Cardiac ventricle fibroblast (primary cell): ENCODE data around the gene AMT. TPM values are rescaled to one million over a fixed set of nuclear protein-coding genes. Genes with fewer than 3 reads are reported as not detected.

Source experiments
- total RNA-seq: library from RNA; depleted of rRNA; stranded (reverse); fragments of >200 nt; gene quantifications from 2 replicates; pipeline ENCODE4 v1.2.3, GENCODE V29; 2015

The AMT gene, protein sequence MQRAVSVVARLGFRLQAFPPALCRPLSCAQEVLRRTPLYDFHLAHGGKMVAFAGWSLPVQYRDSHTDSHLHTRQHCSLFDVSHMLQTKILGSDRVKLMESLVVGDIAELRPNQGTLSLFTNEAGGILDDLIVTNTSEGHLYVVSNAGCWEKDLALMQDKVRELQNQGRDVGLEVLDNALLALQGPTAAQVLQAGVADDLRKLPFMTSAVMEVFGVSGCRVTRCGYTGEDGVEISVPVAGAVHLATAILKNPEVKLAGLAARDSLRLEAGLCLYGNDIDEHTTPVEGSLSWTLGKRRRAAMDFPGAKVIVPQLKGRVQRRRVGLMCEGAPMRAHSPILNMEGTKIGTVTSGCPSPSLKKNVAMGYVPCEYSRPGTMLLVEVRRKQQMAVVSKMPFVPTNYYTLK
- 0.39 and 1.5 TPM in 2 replicates for total RNA-seq

DNA sequence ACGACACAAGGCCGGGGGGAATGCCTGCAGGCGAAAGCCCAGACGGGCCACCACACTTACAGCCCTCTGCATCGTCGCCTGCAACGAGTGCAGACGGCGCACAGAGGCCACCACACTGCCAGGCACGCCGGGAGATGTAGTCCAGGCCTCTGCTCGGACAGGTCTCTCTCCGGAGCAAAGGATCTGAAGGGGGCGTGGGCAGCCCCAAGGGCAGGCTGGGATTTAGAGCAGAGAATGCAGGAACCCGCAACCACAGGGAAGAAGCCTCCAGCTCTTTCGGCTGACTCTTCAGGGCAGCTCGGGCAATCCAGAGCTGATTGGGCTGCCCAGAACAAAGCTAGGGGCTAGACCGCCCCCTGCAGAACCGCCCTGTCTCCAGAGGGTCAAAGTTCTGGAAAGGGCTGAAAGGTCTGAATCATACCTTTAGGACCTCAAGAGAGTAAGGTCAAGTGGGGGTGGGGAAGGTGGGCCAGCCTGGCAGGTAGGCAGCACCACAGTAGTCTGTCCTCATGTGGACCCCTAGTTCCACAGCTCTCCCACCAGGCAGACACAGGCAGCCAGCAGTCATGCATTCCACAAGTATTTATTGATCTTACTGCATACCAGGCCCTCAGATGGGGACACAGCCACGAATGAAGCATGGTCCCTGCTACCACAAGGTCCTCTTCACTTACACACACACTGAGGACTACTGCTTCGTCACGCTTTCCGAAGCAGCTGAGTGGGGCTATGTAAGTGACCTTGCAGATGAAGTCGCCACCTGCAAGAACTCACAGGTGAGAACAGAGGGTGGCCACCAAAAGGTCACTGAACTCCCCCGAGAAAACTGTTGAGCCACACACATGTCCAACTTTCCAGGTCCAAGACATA lies at the start of gene AMT:
Gene AMT (minus strand): TSS at position 95 of the 870 bp plus-strand sequence. CDS start 23 bp downstream, at position 72.

DNA sequence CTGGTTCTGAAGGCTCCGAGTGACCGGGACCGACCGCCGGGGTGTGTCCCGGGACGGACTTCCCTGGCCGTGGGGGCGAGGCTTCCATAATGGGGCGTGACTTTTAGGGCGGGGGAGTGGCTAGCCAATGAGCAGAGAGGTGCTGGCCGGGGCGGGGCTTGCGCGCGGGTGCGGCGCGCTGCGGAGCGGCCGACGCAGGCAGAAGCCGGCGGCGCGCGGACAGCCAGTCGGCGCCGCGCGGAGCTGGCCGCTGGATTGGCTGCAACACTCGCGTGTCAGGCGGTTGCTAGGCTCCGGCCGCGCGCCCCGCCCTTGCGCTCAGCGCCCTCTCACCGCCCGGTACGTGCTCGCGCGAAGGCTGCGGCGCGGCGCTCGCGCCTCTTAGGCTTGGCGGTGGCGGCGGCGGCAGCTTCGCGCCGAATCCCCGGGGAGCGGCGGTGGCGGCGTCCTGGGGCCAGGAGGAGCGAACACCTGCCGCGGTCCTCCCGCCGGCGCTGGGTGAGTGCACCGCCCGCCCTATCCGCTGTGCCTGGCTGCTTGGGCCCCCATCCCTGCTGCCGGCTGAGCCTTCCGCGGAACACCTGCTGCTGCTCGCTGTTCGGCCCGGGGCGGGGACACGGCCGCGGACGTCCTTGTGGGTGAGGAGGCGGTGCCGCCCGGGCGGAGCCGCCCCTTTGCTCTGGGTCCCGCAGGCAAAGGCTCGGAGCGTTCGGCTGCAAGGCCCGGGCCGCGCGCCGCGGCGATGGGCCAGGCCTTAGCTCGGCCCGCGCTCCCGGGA lies 47.9 kb upstream of the AMT start, which contains the start of gene DAG1:
Gene DAG1 (plus strand): TSS at position 332 of the 778 bp plus-strand sequence. CDS start 40,268 bp downstream, outside the sequence.

DNA sequence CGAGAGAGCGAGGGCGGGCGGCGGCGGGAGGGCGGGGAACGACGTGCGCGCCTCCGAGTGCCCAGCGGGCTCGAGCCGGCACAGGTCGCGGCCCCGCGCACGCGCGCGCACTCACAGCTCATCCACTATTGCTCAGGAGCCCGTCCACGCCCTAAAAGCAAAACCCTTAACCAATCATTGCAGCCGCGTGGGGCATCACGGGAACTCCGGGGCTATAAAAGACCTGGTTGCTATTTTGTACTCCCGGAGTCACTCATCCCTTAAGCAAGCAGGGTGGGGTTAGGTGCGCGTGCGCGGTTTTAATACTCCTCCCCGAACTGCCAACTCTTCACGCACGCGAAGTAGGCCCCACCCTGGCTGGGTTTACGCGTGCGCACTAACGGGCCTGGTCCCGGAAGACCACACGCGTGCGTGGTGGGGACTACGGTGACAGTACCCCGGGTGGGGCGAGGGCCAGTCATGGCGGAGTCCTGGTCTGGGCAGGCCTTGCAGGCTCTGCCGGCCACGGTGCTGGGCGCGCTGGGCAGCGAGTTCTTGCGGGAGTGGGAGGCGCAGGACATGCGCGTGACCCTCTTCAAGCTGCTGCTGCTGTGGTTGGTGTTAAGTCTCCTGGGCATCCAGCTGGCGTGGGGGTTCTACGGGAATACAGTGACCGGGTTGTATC lies 10.2 kb downstream of the AMT start, which contains the start of the genes RHOA and TCTA:
Gene RHOA (minus strand): TSS at position 9 of the 664 bp plus-strand sequence. CDS start 36,387 bp downstream, outside the sequence.
Gene TCTA (plus strand): TSS at position 456 of the 664 bp plus-strand sequence. CDS start 4 bp downstream, at position 460.

Other genes starting within 250 kb of the AMT start
- 0.75 and 1.1 TPM in 2 replicates for gene C3orf62, start 145.2 kb downstream of the AMT start, total RNA-seq
- 13.8 and 16.8 TPM in 2 replicates for gene USP4, start 82.4 kb downstream of the AMT start, total RNA-seq
- 286 and 311 TPM in 2 replicates for gene GPX1, start 64.1 kb downstream of the AMT start, total RNA-seq
- gene RHOA, start 10.5 kb downstream of the AMT start, total RNA-seq = 359 and 416 TPM in 2 replicates
- gene TCTA, start 10.1 kb downstream of the AMT start, total RNA-seq = 26.6 and 29.1 TPM in 2 replicates
- 4.3 and 8.2 TPM in 2 replicates for gene NICN1, start 6.9 kb upstream of the AMT start, total RNA-seq
- gene DAG1, start 47.8 kb upstream of the AMT start, total RNA-seq = 35.4 and 40.0 TPM in 2 replicates
- gene BSN, start 132.0 kb upstream of the AMT start, total RNA-seq = 0.10 and 0.37 TPM in 2 replicates